ENCODE measurements around the gene TPH2. TPM values are rescaled to one million over a fixed set of nuclear protein-coding genes. Genes with fewer than 3 reads are reported as not detected.

TPH2 gene
- total RNA-seq, 2 donors from 2014 or later: not detected

- no peaks in the 10 kb centered on the region for H3K27me3 ChIP-seq (replicated peaks; ENCODE audit: insufficient read depth)
- DNase-seq (ENCODE audit: low spot score) (no peak), ATAC-seq (ENCODE audit: insufficient number of reproducible peaks, low FRiP score, low read depth) (no peak)
- no peaks in the 10 kb centered on the region for H3K9me3 ChIP-seq
- no peak for TF ChIP-seq CTCF (IDR thresholded peaks at IDR 0.05)
- no peaks in the 10 kb centered on the region for H3K36me3 ChIP-seq
- H3K27ac ChIP-seq: no peak overlapping the region
- H3K4me1 ChIP-seq (ENCODE audit: control insufficient read depth in 1 of 2, low read depth in 2 of 2): peaks cover 5 to 16% of the 10 kb centered on the region in 2 donors
- no peak overlapping the region for H3K4me3 ChIP-seq
Observed at GRCh38 chr12:72010356-72010755, 71.7 kb downstream of the TPH2 start.

GRCh38 chr12:72011374-72011773 lies 72.7 kb downstream of the TPH2 start:
- TF ChIP-seq CTCF (IDR thresholded peaks at IDR 0.05): no peak
- DNase-seq (ENCODE audit: low spot score) (no peak), ATAC-seq (ENCODE audit: insufficient number of reproducible peaks, low FRiP score, low read depth) (no peak)
- H3K4me3 ChIP-seq: no peak overlapping the region
- H3K9me3 ChIP-seq: no peaks in the 10 kb centered on the region
- H3K27me3 ChIP-seq (replicated peaks; ENCODE audit: insufficient read depth): no peaks in the 10 kb centered on the region
- H3K4me1 ChIP-seq (ENCODE audit: control insufficient read depth in 1 of 2, low read depth in 2 of 2): peaks cover 5 to 16% of the 10 kb centered on the region in 2 donors
- no peak overlapping the region for H3K27ac ChIP-seq
- no peaks in the 10 kb centered on the region for H3K36me3 ChIP-seq

GRCh38 chr12:72012874-72013273 lies 74.2 kb downstream of the TPH2 start:
- no peak for ATAC-seq (ENCODE audit: insufficient number of reproducible peaks, low FRiP score, low read depth)
- Histone ChIP-seq H3K9me3 (no peaks in the 10 kb centered on the region), H3K27me3 (replicated peaks; ENCODE audit: insufficient read depth) (no peaks in the 10 kb centered on the region), H3K27ac (no peak overlapping the region), H3K4me1 (ENCODE audit: control insufficient read depth in 1 of 2, low read depth in 2 of 2) (peaks cover 5 to 16% of the 10 kb centered on the region in 2 donors), H3K36me3 (no peaks in the 10 kb centered on the region), H3K4me3 (no peak overlapping the region)
- DNase-seq (ENCODE audit: low spot score): no peak
- no peak for TF ChIP-seq CTCF (IDR thresholded peaks at IDR 0.05)

GRCh38 chr12:72015895-72016294 lies 77.2 kb downstream of the TPH2 start:
- no peak for TF ChIP-seq CTCF (IDR thresholded peaks at IDR 0.05)
- Histone ChIP-seq H3K4me3 (no peak overlapping the region), H3K27me3 (replicated peaks; ENCODE audit: insufficient read depth) (no peaks in the 10 kb centered on the region), H3K9me3 (no peaks in the 10 kb centered on the region), H3K36me3 (no peaks in the 10 kb centered on the region), H3K4me1 (ENCODE audit: control insufficient read depth in 1 of 2, low read depth in 2 of 2) (peaks cover 4 to 7% of the 10 kb centered on the region in 2 donors), H3K27ac (no peak overlapping the region)
- no peak for DNase-seq (ENCODE audit: low spot score)
- no peak for ATAC-seq (ENCODE audit: insufficient number of reproducible peaks, low FRiP score, low read depth)

- peak; percentile 70 for TF ChIP-seq CTCF (IDR thresholded peaks at IDR 0.05)
- H3K4me1 ChIP-seq (ENCODE audit: control insufficient read depth in 1 of 2, low read depth in 2 of 2): no peaks in the 10 kb centered on the region
- no peak overlapping the region for H3K4me3 ChIP-seq
- H3K9me3 ChIP-seq: no peaks in the 10 kb centered on the region
- no peak overlapping the region for H3K27ac ChIP-seq
- DNase-seq (ENCODE audit: low spot score): no peak
- no peaks in the 10 kb centered on the region for H3K36me3 ChIP-seq
- no peak for ATAC-seq (ENCODE audit: insufficient number of reproducible peaks, low FRiP score, low read depth)
- H3K27me3 ChIP-seq (replicated peaks; ENCODE audit: insufficient read depth): no peaks in the 10 kb centered on the region
Observed at GRCh38 chr12:72017054-72017651, 78.5 kb downstream of the TPH2 start.
